HUES6 (cell line): Measurements from ENCODE around the gene LPCAT1.
"Not testable (repeated sequence)": the region's sequence is repeated elsewhere in the genome, so short reads cannot be mapped to it uniquely, and the experiment has no call there.

ENCODE experiments used
- H3K27ac ChIP-seq: 2 replicates; pipeline ENCODE4 v1.7.0; 2013; ENCODE audit warnings: low read depth, mild to moderate bottlenecking, low read length, inconsistent platforms
- H3K27me3 ChIP-seq: 2 replicates; pipeline ENCODE4 v1.6.1; 2013; ENCODE audit warnings: low read length; ENCODE audit not compliant: control insufficient read depth, insufficient read depth
- H3K36me3 ChIP-seq: 2 replicates; pipeline ENCODE4 v1.6.1; 2013; ENCODE audit warnings: low read length; ENCODE audit not compliant: control insufficient read depth, insufficient read depth
- H3K4me1 ChIP-seq: 2 replicates; pipeline ENCODE4 v1.6.1; 2013; ENCODE audit warnings: low read length; ENCODE audit not compliant: control insufficient read depth, insufficient read depth
- H3K4me3 ChIP-seq: 2 replicates; pipeline ENCODE4 v1.5.1; 2013; ENCODE audit warnings: low read depth, low read length
- H3K9ac ChIP-seq: one replicate; pipeline ENCODE4 v1.6.1; 2013; ENCODE audit warnings: mild to moderate bottlenecking, low read length
- H3K9me3 ChIP-seq: 2 replicates; pipeline ENCODE4 v1.6.1; 2013; ENCODE audit warnings: low read depth, low read length; ENCODE audit not compliant: control insufficient read depth, insufficient read depth

The LPCAT1 gene

GRCh38 chr5:1545805-1546355, 22.1 kb upstream of the LPCAT1 start:
- no peaks in the 10 kb centered on the region for H3K27me3 ChIP-seq
- H3K27ac ChIP-seq, result no peak overlapping the region
- no peaks in the 10 kb centered on the region for H3K36me3 ChIP-seq
- no peaks in the 10 kb centered on the region for H3K4me1 ChIP-seq
- no peak overlapping the region for H3K9ac ChIP-seq
- H3K4me3 ChIP-seq, result no peak overlapping the region
- H3K9me3 ChIP-seq, result no peaks in the 10 kb centered on the region

- H3K36me3 ChIP-seq, result no peaks in the 10 kb centered on the region
- no peaks in the 10 kb centered on the region for H3K27me3 ChIP-seq
- no peaks in the 10 kb centered on the region for H3K4me1 ChIP-seq
- H3K9me3 ChIP-seq, result no peaks in the 10 kb centered on the region
- H3K27ac ChIP-seq, result no peak overlapping the region
- no peak overlapping the region for H3K9ac ChIP-seq
- H3K4me3 ChIP-seq, result no peak overlapping the region
These were observed 21.5 kb upstream of the LPCAT1 start for GRCh38 chr5:1545126-1545804.

- H3K27me3 ChIP-seq, result no peaks in the 10 kb centered on the region
- no peaks in the 10 kb centered on the region for H3K4me1 ChIP-seq
- no peaks in the 10 kb centered on the region for H3K36me3 ChIP-seq
- H3K9me3 ChIP-seq, result no peaks in the 10 kb centered on the region
- H3K9ac ChIP-seq, result no peak overlapping the region
- H3K27ac ChIP-seq, result no peak overlapping the region
- H3K4me3 ChIP-seq, result no peak overlapping the region
These were observed 20.7 kb upstream of the LPCAT1 start for GRCh38 chr5:1544294-1544961.

GRCh38 chr5:1543398-1544293, 19.9 kb upstream of the LPCAT1 start:
- no peak overlapping the region for H3K27ac ChIP-seq
- H3K36me3 ChIP-seq, result no peaks in the 10 kb centered on the region
- H3K9me3 ChIP-seq, result no peaks in the 10 kb centered on the region
- H3K9ac ChIP-seq, result no peak overlapping the region
- H3K4me1 ChIP-seq, result no peaks in the 10 kb centered on the region
- H3K4me3 ChIP-seq, result no peak overlapping the region
- no peaks in the 10 kb centered on the region for H3K27me3 ChIP-seq

- peaks cover 3% of the 10 kb centered on the region; the same call in 1 of the 2 replicates for H3K27me3 ChIP-seq
- H3K36me3 ChIP-seq, result no peaks in the 10 kb centered on the region
- H3K9me3 ChIP-seq, result no peaks in the 10 kb centered on the region
- no peak overlapping the region for H3K27ac ChIP-seq
- no peak overlapping the region for H3K9ac ChIP-seq
- H3K4me3 ChIP-seq, result no peak overlapping the region
- H3K4me1 ChIP-seq, result no peaks in the 10 kb centered on the region
These were observed 19.0 kb upstream of the LPCAT1 start for GRCh38 chr5:1542781-1543180.

GRCh38 chr5:1541702-1542400, 18.1 kb upstream of the LPCAT1 start:
- no peak overlapping the region for H3K27ac ChIP-seq
- H3K27me3 ChIP-seq, result peaks cover 8% of the 10 kb centered on the region
- H3K4me3 ChIP-seq, result no peak overlapping the region
- H3K4me1 ChIP-seq, result no peaks in the 10 kb centered on the region
- H3K9me3 ChIP-seq, result no peaks in the 10 kb centered on the region
- no peak overlapping the region for H3K9ac ChIP-seq
- no peaks in the 10 kb centered on the region for H3K36me3 ChIP-seq

- Histone ChIP-seq H3K36me3 (no peaks in the 10 kb centered on the region), H3K9me3 (no peaks in the 10 kb centered on the region), H3K4me1 (no peaks in the 10 kb centered on the region), H3K9ac (no peak overlapping the region), H3K27ac (no peak overlapping the region), H3K27me3 (peaks cover 8% of the 10 kb centered on the region), H3K4me3 (no peak overlapping the region)
These were observed 17.3 kb upstream of the LPCAT1 start for GRCh38 chr5:1540831-1541701.

- Histone ChIP-seq H3K36me3 (no peaks in the 10 kb centered on the region), H3K9me3 (no peaks in the 10 kb centered on the region), H3K27me3 (peaks cover 8% of the 10 kb centered on the region), H3K27ac (no peak overlapping the region), H3K9ac (no peak overlapping the region), H3K4me1 (no peaks in the 10 kb centered on the region), H3K4me3 (no peak overlapping the region)
These were observed 16.4 kb upstream of the LPCAT1 start for GRCh38 chr5:1540166-1540565.

- not testable (repeated sequence) for H3K27ac ChIP-seq, H3K36me3 ChIP-seq, H3K4me3 ChIP-seq, H3K4me1 ChIP-seq, H3K9me3 ChIP-seq, H3K9ac ChIP-seq, H3K27me3 ChIP-seq
These were observed 15.8 kb upstream of the LPCAT1 start for GRCh38 chr5:1539393-1540161.
